NCI-H446 treated with DMSO at 0.1 percent for 48 hours (cell line): ENCODE data around the gene ABO.
"Not testable (repeated sequence)": the region's sequence is repeated elsewhere in the genome, so short reads cannot be mapped to it uniquely, and the experiment has no call there.

ENCODE experiments used
- DNase-seq: peaks from one replicate; lab custom pipeline; 2025; lab: John Stamatoyannopoulos, UW

ABO gene

DNA sequence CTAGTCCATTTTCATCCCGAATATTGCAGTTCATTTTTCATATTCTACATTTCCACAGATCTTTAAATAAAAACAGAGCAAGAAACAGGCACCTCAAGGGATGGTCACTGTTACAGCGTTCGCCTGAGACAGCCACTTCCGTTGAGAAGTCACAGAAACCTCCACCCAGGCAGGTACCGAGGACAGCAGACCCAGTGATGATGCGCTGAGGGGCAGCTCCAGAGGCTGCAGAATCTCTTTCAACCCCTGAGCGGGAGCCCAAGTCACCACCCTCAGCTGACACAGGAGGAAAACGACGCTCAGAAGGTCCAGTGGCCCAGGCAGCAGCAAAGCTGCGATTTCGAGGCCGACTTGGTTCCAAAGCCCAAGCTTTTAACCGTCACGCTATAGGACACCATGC, 32.8 kb downstream of the ABO start:
- DNase-seq, result no peak

GRCh38 chr9:133239533-133240090, 35.4 kb downstream of the ABO start:
- DNase-seq, result no peak

DNA sequence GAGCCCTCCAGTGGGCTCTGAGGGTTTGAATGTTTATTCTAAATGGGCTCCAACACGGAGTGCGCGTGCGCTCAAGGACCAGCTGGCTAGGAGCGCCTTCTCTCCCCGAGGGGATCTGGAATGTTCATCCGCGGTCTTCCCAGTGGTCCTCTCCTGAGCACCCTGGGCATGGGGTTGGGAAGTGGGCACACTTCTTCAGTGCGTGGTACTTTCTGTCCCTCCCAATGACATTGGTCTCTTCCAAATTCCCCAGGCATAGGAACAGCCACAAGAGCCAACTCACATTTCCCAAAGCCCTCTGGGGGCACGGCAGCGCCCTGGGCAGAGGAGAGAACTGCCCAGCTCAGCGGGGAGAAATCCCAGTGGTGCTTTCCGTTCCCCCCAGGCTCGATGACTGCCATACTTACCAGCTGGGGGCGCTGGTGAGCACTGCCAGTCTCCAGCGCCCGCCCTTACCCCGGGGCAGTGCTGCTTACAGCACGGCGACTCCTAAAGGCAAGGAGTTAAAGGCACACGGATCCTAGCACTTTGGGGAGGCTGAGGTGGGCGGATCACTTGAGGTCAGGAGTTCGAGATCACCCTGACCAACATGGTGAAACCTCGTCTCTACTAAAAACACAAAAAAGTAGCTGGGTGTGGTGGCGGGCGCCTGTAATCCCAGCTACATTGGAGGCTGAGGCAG, 36.0 kb downstream of the ABO start:
- no peak for DNase-seq

DNA sequence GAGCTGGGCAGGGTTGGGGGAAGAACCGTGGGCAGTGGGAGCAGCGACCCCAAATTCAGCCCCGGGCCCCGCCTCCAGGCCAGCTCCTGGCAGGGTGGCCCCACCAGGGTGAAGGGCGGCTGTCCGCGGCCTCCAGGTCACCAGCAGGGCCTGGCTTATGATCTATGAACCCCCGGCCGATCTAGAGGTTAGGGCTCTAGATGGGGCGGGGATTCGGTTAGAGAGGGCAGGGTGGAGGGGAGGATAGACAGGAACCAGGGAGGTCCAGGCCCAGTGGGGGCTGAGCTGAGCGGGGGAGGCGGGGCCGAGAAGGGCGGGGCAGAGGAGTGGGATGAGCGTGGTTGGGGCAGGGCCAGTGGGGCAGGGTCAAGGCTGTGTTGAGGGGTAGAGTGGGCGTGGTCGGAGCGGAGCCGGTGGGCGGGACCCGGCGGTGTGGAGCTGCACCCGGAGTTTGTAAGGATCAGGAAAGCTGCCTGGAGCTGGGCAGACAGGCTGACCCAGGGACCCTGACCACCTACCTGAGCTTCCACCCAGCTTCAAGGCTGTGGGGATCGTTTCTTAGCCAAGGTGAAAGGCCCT, 36.6 kb downstream of the ABO start:
- DNase-seq, result no peak

GRCh38 chr9:133237035-133237731, 37.8 kb downstream of the ABO start:
- DNase-seq, result no peak

DNA sequence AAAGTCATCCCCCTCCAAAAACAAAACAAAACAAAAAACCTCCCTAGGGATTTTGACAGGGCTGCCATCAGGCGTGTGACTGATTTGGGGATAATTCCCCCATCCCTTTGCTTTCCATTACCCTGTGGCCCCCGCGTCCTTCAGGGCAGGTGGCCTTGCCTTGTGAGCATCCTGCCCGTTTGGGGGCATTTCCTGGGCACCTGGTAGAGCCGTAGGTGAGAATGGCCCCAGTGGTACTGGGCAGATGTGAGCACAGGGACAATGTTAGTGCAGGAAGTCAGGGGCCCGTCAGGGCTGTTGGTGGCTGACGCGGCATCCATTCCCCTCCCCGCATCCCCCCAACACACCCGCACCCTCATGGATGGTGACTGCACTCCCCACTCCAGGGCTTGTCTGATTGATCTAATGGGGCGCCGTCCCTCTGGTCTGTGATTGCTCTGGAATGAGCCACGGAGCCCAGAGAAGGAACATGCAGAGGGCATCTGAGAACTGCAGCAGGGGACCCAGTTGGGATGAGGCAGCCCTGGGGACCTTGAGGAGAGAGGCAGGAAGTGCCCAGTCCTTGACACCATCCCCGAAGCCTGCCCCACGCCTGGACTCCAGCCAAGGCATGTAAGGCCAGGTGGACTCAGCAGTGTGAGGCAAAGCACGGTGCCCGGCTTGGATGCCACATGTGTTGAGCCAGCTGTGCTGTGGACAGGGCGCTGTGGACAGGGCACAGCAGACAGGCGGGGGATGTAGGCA, 38.5 kb downstream of the ABO start:
- not testable (repeated sequence) for DNase-seq

DNA sequence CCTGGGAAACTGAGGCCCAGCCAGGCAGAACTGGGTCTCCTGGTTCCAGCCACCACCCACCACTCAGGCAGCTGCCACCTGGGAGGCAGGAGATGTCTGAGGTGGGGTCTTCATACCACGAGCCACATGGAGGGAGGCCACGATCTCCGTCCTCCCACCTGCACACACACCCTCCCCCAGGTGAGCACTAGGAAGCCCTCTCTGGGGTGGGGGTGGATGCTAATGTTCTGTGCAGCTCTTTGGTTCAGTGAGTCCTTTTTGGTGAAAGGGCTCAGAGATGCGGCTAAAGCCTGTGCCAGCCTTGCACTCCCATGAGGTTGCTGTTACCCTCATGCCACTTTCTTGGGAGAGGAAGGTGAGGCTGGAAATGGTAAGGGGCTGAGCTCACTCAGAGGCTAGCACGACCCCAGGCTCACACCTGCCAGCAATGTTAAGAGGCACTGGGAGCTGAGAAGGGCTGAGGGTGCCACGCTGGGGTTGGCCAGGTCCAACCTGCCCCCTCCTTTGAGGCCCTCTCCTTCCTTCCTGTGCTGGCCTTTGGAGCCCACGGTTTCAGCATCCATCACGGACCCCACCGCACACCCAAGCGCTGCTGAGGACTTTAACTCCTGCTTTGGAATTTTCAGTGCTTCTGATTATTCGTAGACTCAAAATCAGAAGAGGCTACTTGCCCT, 39.3 kb downstream of the ABO start:
- no peak for DNase-seq

DNA sequence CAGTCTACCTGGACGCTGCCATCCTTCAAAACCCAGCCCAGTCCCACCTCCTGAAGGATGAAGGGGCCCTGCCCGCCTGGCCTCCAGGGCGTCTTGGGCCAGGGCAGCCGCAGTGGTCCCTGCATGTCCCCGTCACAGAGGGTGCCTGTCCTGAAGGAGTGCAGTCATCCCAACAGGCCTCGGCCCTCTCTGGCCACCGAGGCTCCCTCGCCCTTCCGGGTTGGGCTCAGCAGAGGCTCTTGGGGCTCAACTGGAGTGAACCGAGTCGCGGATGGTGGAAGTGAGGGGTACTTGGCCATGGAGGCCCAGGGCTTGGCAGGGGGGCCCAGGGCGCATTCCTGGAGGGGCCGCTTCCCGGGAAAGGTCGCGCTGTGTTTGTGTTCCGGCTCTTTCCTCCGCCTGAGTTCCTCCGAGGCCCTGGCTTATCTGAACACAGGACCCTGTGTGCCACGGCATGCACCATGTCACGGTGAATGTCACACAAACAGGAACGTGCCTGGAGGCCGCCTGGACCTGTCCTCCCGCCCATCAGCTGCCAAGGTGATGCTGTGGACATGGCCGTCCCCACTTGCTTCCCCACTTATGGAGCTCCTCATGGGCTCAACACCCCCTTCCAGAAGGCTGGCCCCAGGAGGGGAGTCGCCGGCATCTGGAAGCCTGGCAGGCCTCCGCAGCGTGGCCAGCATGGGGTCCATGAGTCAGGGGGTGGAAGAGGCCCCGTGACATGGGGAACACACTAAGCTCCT, 40.3 kb downstream of the ABO start:
- DNase-seq, result no peak

- no peak for DNase-seq
Observed at GRCh38 chr9:133233681-133234432, 41.1 kb downstream of the ABO start.

- not testable (repeated sequence) for DNase-seq
Observed at GRCh38 chr9:133231934-133232568, 43.0 kb downstream of the ABO start.

- DNase-seq, result not testable (repeated sequence)
Observed at GRCh38 chr9:133230514-133230913, 44.5 kb downstream of the ABO start.

DNA sequence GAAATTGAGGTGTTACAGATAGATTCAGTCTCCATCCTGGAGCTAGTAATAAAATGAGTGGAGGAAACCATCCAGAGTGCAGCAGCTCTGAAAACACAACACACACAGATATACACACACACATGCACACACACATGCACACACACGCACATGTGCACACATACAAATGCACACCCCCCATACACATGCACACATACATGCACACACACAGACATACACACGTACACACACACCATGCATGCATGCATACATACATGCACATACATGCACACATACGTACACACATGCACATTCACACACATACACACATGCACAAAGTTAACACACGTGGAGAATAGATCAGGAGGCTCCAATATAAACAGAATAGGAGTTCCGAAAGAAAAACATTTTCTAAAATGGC, 44.9 kb downstream of the ABO start:
- no peak for DNase-seq

DNA sequence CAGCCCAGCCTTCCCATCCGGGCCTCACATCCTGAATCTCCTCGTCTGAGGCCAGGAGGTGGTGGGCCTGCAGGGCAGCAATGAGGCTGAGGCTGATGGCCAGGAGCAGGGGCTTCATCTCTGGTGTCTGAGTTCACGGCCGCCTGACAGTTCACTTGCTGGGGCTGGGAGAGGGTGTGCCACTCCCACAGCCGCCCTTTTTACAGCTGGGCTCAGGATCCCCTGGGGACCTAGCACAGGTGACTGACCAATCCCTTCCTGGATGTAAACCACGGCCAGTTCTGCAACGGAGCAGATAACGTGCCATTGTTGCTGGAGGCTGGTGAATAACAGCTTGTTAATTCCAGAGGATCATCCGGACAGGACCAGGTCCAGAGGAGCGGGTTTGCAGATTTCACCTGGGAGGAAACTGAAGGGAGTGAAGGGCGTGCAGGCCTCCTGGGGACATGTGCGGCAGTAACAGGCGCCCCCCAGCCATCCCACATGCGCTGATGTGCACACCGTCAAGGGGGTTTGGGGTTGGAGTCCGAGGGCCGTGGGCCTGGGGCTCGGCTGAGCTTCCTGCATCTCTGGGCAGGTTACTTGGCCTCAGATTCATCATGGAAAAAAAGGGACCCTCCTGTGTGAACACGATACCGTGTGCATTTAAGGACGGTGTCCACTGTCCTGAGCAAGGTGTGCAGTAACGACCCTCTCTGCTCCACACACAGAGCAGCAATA, 46.4 kb downstream of the ABO start:
- not testable (repeated sequence) for DNase-seq

GRCh38 chr9:133227996-133228395, 47.0 kb downstream of the ABO start:
- DNase-seq, result not testable (repeated sequence)

DNA sequence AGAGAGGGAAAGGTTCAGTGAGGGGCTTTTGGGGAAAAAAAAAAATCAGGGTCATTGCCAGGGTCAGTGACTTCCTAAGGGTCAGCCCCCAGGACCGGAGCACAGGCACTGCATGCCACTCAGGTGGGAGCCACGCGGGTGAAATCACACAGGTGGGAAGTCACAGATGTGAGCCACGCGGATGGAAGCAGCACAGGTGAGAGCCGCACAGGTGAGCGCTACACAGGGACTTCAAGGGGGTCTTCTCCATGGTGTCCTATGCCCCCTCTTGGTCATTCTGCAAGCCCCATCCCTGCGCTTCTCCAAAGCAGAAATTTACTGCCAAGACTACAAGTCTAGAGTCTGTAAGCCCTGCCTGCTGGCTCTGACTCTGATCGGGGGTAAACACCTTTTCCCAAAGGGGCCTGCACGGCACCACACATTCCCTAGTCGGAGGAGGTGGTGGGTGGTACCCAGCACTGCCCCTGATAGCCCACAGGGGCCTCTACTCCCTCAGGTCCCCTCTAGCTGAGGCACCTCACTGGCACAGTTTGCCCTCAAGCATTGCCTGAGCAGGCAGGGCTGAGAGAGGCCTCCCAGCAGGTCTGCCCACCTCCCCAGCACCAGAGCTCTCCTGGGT, 47.6 kb downstream of the ABO start:
- no peak for DNase-seq

GRCh38 chr9:133226219-133227171, 48.5 kb downstream of the ABO start:
- no peak for DNase-seq

DNA sequence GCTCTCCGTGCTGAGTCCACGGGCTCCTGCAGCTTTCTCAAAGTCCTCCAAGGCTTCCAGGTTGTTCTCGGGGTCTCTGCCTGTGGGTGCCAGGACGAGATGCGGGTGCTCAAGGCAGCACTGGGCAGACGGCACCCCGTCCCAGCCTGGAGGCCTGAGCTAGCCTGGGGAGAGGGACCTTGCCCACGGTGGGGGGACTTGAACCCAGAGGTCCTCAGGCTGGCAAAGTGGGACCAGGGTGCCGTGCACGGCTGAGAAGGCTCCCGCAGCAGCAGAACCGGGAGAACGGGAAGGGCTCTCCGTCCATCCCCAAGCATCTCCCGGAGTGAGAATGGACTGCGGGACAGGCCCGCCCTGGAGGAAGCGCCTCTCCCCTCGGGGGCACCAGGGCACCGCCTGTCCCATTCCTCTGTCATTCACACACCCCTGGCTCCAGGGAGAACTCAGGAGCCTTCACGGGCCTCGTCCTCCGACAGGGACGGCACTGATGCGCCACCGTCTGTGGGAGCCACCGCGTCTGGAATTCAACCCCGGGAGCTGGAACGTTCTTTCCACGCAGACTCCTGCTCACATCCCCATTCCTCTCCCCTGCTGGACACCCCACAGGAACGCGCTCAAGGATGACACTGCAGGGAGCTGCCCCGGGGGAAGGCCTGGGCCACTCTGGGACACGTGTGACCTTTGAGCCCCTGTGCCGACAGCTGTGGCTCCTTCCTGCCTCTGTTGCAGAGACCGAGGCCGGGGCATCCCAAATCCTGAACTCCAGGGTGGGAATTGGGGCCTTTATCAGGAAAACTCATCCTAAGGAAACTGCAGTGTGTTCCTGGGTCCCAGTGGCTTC, 49.6 kb downstream of the ABO start:
- DNase-seq, result no peak
